ENCODE results near the gene LCN15. TPM values are rescaled to one million over a fixed set of nuclear protein-coding genes. Genes with fewer than 3 reads are reported as not detected.

Gene LCN15
- total and polyA plus RNA-seq, 2 experiments from 2014 or later, result 0.76 to 0.90 TPM

DNA sequence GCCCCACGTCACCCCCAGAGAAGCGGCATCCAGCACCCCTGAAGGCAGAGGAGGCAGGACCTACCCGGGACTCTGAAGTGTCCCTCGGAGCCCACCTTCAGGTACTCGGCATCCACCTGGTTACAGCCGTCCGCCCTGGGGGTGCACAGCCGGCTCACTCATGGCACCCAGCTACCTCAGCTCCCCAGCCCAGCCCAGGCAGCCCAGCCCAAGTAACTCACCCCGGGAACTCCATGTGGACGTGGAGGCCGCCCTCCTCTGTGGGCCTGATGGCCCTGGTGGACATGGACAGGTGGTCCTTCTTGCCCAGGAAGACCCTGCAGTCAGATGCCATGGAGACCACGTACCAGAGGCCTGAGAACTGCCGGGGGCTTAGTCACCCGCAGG lies 676 bp downstream of the LCN15 start:
- Histone ChIP-seq H3K27ac (ENCODE audit: low read depth) (no peak overlapping the region), H3K9me2 (ENCODE audit: insufficient read depth) (no peaks in the 10 kb centered on the region), H3K36me3 (ENCODE audit: insufficient read depth) (no peaks in the 10 kb centered on the region), H3K4me1 (ENCODE audit: insufficient read depth) (no peaks in the 10 kb centered on the region), H2AFZ (peak overlapping the region; percentile 80; the same call in 1 of the 2 replicates), H4K20me1 (replicated peaks; ENCODE audit: insufficient read depth) (no peaks in the 10 kb centered on the region), H3F3A (replicated peaks; ENCODE audit: low read depth) (0 out of 2 replicates have a peak, but pooled peaks cover 5% of the 10 kb centered on the region), H3K4me2 (peak overlapping the region; percentile 76; the same call in 1 of the 2 replicates), H3K27me3 (ENCODE audit: insufficient read depth) (no peaks in the 10 kb centered on the region), H3K79me2 (replicated peaks; ENCODE audit: insufficient read depth) (no peaks in the 10 kb centered on the region), H3K4me3 (peak overlapping the region; percentile 51)
- Mint-ChIP-seq H3K4me3 (no peak overlapping the region), H3K27ac (no peak overlapping the region), H3K4me1 (peaks cover 13% of the 10 kb centered on the region), H3K9me3 (peaks cover 13% of the 10 kb centered on the region), H3K27me3 (ENCODE audit: insufficient read depth, low read depth, poor library complexity) (peaks cover 8% of the 10 kb centered on the region), H3K36me3 (ENCODE audit: low read depth) (peaks cover 3% of the 10 kb centered on the region; the same call in 2 of the 3 replicates)
- no peak for DNase-seq (ENCODE audit: low spot score)
- no peak for ATAC-seq
- TF ChIP-seq EZH2phosphoT487 (IDR thresholded peaks at IDR 0.05; ENCODE audit: unreplicated experiment), result no peak
- TF ChIP-seq CREB1 (CRISPR knock-in tag; IDR thresholded peaks at IDR 0.05; ENCODE audit: low read depth), result no peak

DNA sequence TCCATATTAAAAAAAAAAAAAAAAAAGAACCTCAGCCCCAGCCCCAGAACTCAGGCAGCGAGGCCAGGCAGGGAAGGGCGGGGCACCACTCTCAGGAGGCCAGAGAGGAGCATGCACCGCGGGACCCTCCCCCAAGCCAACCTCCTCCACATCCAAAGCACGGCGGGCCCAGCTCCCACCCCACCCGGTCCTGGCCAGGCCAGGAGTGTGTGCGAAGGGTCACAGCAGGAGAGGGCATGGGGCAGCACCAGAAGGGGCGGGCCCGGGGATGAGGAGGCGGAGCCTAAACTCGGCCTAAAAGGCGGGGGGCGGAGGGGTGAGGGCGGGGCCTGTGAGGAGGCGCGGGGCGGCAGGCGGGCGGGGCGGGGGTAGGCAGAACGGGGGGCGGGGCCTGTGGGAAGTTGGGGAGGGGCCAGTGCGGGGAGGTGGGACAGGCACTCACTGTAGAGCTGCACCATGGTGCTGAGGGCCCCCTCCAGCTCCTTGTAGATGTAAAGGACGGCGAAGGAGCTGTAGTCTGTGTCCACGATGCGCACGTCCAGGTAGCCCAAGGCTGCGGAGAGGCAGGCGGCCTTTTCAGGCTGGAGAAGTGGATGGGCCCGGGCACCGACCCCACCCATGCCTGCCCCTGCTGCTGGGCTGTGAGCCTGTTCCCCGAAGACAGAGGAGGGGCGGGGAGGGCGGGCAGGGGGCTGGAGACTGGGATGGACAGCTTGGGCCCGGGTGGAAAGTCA lies 1.2 kb downstream of the LCN15 start:
- Mint-ChIP-seq H3K4me1 (peaks cover 13% of the 10 kb centered on the region), H3K36me3 (ENCODE audit: low read depth) (peaks cover 3% of the 10 kb centered on the region; the same call in 2 of the 3 replicates), H3K27ac (no peak overlapping the region), H3K27me3 (ENCODE audit: insufficient read depth, low read depth, poor library complexity) (peaks cover 6% of the 10 kb centered on the region), H3K9me3 (peaks cover 13% of the 10 kb centered on the region), H3K4me3 (peak overlapping the region; percentile 57; the same call in 2 of the 3 replicates)
- H3K9me2 ChIP-seq (ENCODE audit: insufficient read depth), result no peaks in the 10 kb centered on the region
- H3F3A ChIP-seq (replicated peaks; ENCODE audit: low read depth), result 0 out of 2 replicates have a peak, but pooled peaks cover 5% of the 10 kb centered on the region
- peak overlapping the region; percentile 80; the same call in 1 of the 2 replicates for H2AFZ ChIP-seq
- H3K36me3 ChIP-seq (ENCODE audit: insufficient read depth), result no peaks in the 10 kb centered on the region
- DNase-seq (ENCODE audit: low spot score), result peak; percentile 96
- ATAC-seq, result peak; percentile 78
- no peaks in the 10 kb centered on the region for H3K27me3 ChIP-seq (ENCODE audit: insufficient read depth)
- TF ChIP-seq CREB1 (CRISPR knock-in tag; IDR thresholded peaks at IDR 0.05; ENCODE audit: low read depth) (0 out of 2 replicates have a peak, but pooled peaks have one; percentile 6), EZH2 (IDR thresholded peaks at IDR 0.05; ENCODE audit: low read depth, unreplicated experiment) (no peak), POLR2AphosphoS5 (IDR thresholded peaks at IDR 0.05; ENCODE audit: low read depth) (peak; percentile 93), EZH2phosphoT487 (IDR thresholded peaks at IDR 0.05; ENCODE audit: unreplicated experiment) (no peak), NANOG (IDR thresholded peaks at IDR 0.05; ENCODE audit: borderline replicate concordance) (no peak), ZNF331 (CRISPR knock-in tag; IDR thresholded peaks at IDR 0.05; ENCODE audit: low read depth) (no peak)
- TF ChIP-seq, protein P1, sequence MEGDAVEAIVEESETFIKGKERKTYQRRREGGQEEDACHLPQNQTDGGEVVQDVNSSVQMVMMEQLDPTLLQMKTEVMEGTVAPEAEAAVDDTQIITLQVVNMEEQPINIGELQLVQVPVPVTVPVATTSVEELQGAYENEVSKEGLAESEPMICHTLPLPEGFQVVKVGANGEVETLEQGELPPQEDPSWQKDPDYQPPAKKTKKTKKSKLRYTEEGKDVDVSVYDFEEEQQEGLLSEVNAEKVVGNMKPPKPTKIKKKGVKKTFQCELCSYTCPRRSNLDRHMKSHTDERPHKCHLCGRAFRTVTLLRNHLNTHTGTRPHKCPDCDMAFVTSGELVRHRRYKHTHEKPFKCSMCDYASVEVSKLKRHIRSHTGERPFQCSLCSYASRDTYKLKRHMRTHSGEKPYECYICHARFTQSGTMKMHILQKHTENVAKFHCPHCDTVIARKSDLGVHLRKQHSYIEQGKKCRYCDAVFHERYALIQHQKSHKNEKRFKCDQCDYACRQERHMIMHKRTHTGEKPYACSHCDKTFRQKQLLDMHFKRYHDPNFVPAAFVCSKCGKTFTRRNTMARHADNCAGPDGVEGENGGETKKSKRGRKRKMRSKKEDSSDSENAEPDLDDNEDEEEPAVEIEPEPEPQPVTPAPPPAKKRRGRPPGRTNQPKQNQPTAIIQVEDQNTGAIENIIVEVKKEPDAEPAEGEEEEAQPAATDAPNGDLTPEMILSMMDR (conservative IDR thresholded peaks at IDR 0.05; ENCODE audit: low read depth in 2 of 2), result peak in 1 of 2 experiments; percentile 49; a peak in 1 of 4 replicates
- peak overlapping the region; percentile 51 for H3K4me3 ChIP-seq
- no peaks in the 10 kb centered on the region for H3K4me1 ChIP-seq (ENCODE audit: insufficient read depth)
- H3K79me2 ChIP-seq (replicated peaks; ENCODE audit: insufficient read depth), result no peaks in the 10 kb centered on the region
- peak overlapping the region; percentile 76; the same call in 1 of the 2 replicates for H3K4me2 ChIP-seq
- no peaks in the 10 kb centered on the region for H4K20me1 ChIP-seq (replicated peaks; ENCODE audit: insufficient read depth)
- H3K27ac ChIP-seq (ENCODE audit: low read depth), result no peak overlapping the region
